PC-3 (cell line): ENCODE data around the gene SNRNP200. TPM values are rescaled to one million over a fixed set of nuclear protein-coding genes. Genes with fewer than 3 reads are reported as not detected.

Experiments
- ATAC-seq: fragments of 200-7000 bp; cut with Tn5 transposase; 2 replicates; pipeline ENCODE4 v1.9.1; 2020; ENCODE audit warnings: mild to moderate bottlenecking, moderate library complexity
- Bru-seq: library from RNA; stranded (reverse); fragments of 400-500 nt; gene quantifications from one replicate; lab custom pipeline; 2021; lab: Mats Ljungman, UMichigan
- BruChase-seq, 2 experiments: library from RNA; stranded (reverse); fragments of 400-500 nt; gene quantifications; one replicate each; lab custom pipeline; 2021; lab: Mats Ljungman, UMichigan
- BruUV-seq: library from RNA; stranded (reverse); fragments of 400-500 nt; replicated peaks from 2 replicates; lab custom pipeline; 2021; lab: Mats Ljungman, UMichigan
- CTCF ChIA-PET: fragments of 300-600 bp; sonication (Branson Sonifier 250); formaldehyde crosslinking; loops from one replicate; lab custom pipeline; 2022; ENCODE audit warnings: antibody characterized with exemption; lab: Charles Lee
- POLR2A ChIA-PET: fragments of 300-600 bp; sonication (Branson Sonifier 250); formaldehyde crosslinking; loops from one replicate; lab custom pipeline; 2022; ENCODE audit warnings: antibody characterized with exemption; ENCODE audit not compliant: unreplicated experiment; lab: Charles Lee
- DNase-seq: peaks from one replicate; pipeline ENCODE4 v3.0.0-alpha.2; 2015
- H2AFZ ChIP-seq: fragments of 300-600 bp; sonication (generic); 2 replicates; pipeline ENCODE4 v1.6.0; 2016; ENCODE audit warnings: antibody characterized with exemption, low read length
- H3F3A ChIP-seq: fragments of 300-600 bp; sonication (generic); one replicate; pipeline ENCODE4 v1.6.0; 2017; ENCODE audit warnings: antibody characterized with exemption, low read length, control low read depth, mild to moderate bottlenecking; ENCODE audit not compliant: unreplicated experiment
- H3K27ac ChIP-seq: fragments of 300-600 bp; sonication (generic); 2 replicates; pipeline ENCODE4 v1.5.1; 2016; ENCODE audit warnings: mild to moderate bottlenecking, low read length
- H3K27me3 ChIP-seq: fragments of 300-600 bp; sonication (generic); 2 replicates; pipeline ENCODE4 v1.6.1; 2016; ENCODE audit warnings: low read length, mixed read lengths
- H3K36me3 ChIP-seq: fragments of 300-600 bp; sonication (generic); 2 replicates; pipeline ENCODE4 v1.6.1; 2016; ENCODE audit warnings: low read depth, mixed run types, low read length, mixed read lengths
- H3K4me1 ChIP-seq: fragments of 300-600 bp; sonication (generic); 2 replicates; pipeline ENCODE4 v1.5.1; 2016; ENCODE audit warnings: low read length; ENCODE audit not compliant: insufficient read depth
- H3K4me2 ChIP-seq: fragments of 300-600 bp; sonication (generic); 2 replicates; pipeline ENCODE4 v1.6.0; 2016; ENCODE audit warnings: low read length
- H3K4me3 ChIP-seq: fragments of 300-600 bp; sonication (generic); 2 replicates; pipeline ENCODE4 v1.5.1; 2016; ENCODE audit warnings: mild to moderate bottlenecking, low read length, mixed read lengths
- H3K79me2 ChIP-seq: fragments of 300-600 bp; sonication (generic); 2 replicates; pipeline ENCODE4 v1.6.1; 2017; ENCODE audit warnings: low read length, mixed read lengths
- H3K9ac ChIP-seq: fragments of 300-600 bp; sonication (generic); 2 replicates; pipeline ENCODE4 v1.6.0; 2016; ENCODE audit warnings: mild to moderate bottlenecking, low read length
- H3K9me2 ChIP-seq: fragments of 300-600 bp; sonication (generic); replicated peaks from 2 replicates; pipeline ENCODE4 v1.6.1; 2016; ENCODE audit warnings: mixed run types, low read length, mixed read lengths
- H3K9me3 ChIP-seq: fragments of 300-600 bp; sonication (generic); 2 replicates; pipeline ENCODE4 v1.6.1; 2016; ENCODE audit warnings: low read length, mixed read lengths
- H4K20me1 ChIP-seq: fragments of 300-600 bp; sonication (generic); 2 replicates; pipeline ENCODE4 v1.6.1; 2016; ENCODE audit warnings: low read length, mixed read lengths
- CTCF ChIP-seq: fragments of 300-600 bp; sonication (generic); conservative IDR thresholded peaks from 2 replicates; pipeline ENCODE4 v1.5.1; 2017; ENCODE audit warnings: antibody characterized with exemption, low read depth, mild to moderate bottlenecking, low read length
- EZH2 ChIP-seq: fragments of 300-600 bp; sonication (generic); IDR thresholded peaks from one replicate; pipeline ENCODE4 v1.6.1; 2017; ENCODE audit warnings: antibody characterized with exemption, mild to moderate bottlenecking, low read length; ENCODE audit not compliant: unreplicated experiment
- EZH2phosphoT487 ChIP-seq: fragments of 300-600 bp; sonication (generic); IDR thresholded peaks from 2 replicates; pipeline ENCODE4 v1.6.1; 2018; ENCODE audit warnings: mild to moderate bottlenecking, antibody characterized with exemption, low read length, borderline replicate concordance
- intact Hi-C: fragments of 100-400 bp; cut with micrococcal nuclease; formaldehyde crosslinking; loops from 2 replicates; pipeline ENCODE4 v1.9.0; 2023
- long read RNA-seq: library from polyadenylated mRNA; unstranded; transcript quantifications from one replicate; pipeline ENCODE4 v2.0.0, GENCODE V29; 2021; ENCODE audit not compliant: unreplicated experiment
- total RNA-seq: library from RNA; depleted of rRNA; stranded (reverse); fragments of >200 nt; gene quantifications from 2 replicates; pipeline ENCODE4 v1.2.3, GENCODE V29; 2014; rRNA removed

The SNRNP200 gene
- total RNA-seq (77.8 and 124 TPM in 2 replicates), Bru-seq, nascent RNA (percentile 93 among the genes with signal in this experiment), BruChase-seq, experiment 1, labeled RNA remaining after a 6-hour chase (percentile 95 among the genes with signal in this experiment), BruChase-seq, experiment 2, labeled RNA remaining after a 2-hour chase (percentile 94 among the genes with signal in this experiment)
- long read RNA-seq, full-length matches to known transcripts, result 19 of 271 reads
- long read RNA-seq, partial matches to known transcripts, result 223 of 271 reads
- long read RNA-seq, other reads (novel, unspliced or antisense), result 29 of 271 reads

GRCh38 chr2:96305091-96305978, at the start of gene SNRNP200:
TSS of gene SNRNP200 (minus strand) at chr2:96305546. CDS start at chr2:96305437, 109 bp downstream.
- no peaks in the 10 kb centered on the region for H3K27me3 ChIP-seq
- H3K4me1 ChIP-seq, result peaks cover 19% of the 10 kb centered on the region
- ChIA-PET CTCF (no interaction called here), POLR2A (no interaction called here)
- ATAC-seq (peak; percentile 98), DNase-seq (peak; percentile 89)
- H3K9me3 ChIP-seq, result no peaks in the 10 kb centered on the region
- H3K9me2 ChIP-seq, result no peaks in the 10 kb centered on the region
- peak within 1 kb of the TSS; percentile 94 for H3K9ac ChIP-seq
- peak within 1 kb of the TSS; percentile 99 for H3K4me2 ChIP-seq
- BruUV-seq, result no TSS peak
- peaks cover 37% of the 10 kb centered on the region for H3K36me3 ChIP-seq
- peak within 1 kb of the TSS; percentile 81 for H2AFZ ChIP-seq
- H4K20me1 ChIP-seq, result peaks cover 18% of the 10 kb centered on the region; the same call in 1 of the 2 replicates
- peaks cover 56% of the 10 kb centered on the region for H3K79me2 ChIP-seq
- intact Hi-C loops, result loop anchor here (1.0 kb wide), 1 partner anchor 35 kb away; no protein-coding TSS in a partner anchor
- H3K4me3 ChIP-seq, result peak within 1 kb of the TSS; percentile 91
- TF ChIP-seq EZH2phosphoT487, result no peak
- TF ChIP-seq EZH2, result no peak
- no peak for TF ChIP-seq CTCF
- no peaks in the 10 kb centered on the region for H3F3A ChIP-seq
- peak within 1 kb of the TSS; percentile 63 for H3K27ac ChIP-seq

- POLR2A ChIA-PET, result no interaction called here
- Histone ChIP-seq H4K20me1 (no peaks in the 10 kb centered on the region; the same call in 1 of the 2 replicates), H3K79me2 (no peaks in the 10 kb centered on the region), H3K9me3 (no peaks in the 10 kb centered on the region), H3K4me1 (no peaks in the 10 kb centered on the region), H2AFZ (no peak overlapping the region), H3K9ac (no peak overlapping the region), H3K27ac (no peak overlapping the region), H3F3A (no peaks in the 10 kb centered on the region), H3K4me3 (no peak overlapping the region), H3K4me2 (no peak overlapping the region), H3K27me3 (no peaks in the 10 kb centered on the region), H3K36me3 (peaks cover 76% of the 10 kb centered on the region), H3K9me2 (no peaks in the 10 kb centered on the region)
- DNase-seq (no peak), ATAC-seq (no peak)
- TF ChIP-seq EZH2phosphoT487, result no peak
- no peak for TF ChIP-seq EZH2
- no peak for TF ChIP-seq CTCF
- no TSS peak for BruUV-seq
- CTCF ChIA-PET, result no interaction called here
- intact Hi-C loops, result no loop called here
These were observed 49.1 kb upstream of the SNRNP200 start for GRCh38 chr2:96354492-96354891.
